Measurements from ENCODE around the gene PTGER2. TPM values are rescaled to one million over a fixed set of nuclear protein-coding genes. Genes with fewer than 3 reads are reported as not detected.

PTGER2 gene
- total RNA-seq, 3 donors from 2014 or later (not counting 1 experiment from before 2014, with no cell fraction given), result 55.3 to 67.9 (median 60.6) TPM

- TF ChIP-seq, protein P1, sequence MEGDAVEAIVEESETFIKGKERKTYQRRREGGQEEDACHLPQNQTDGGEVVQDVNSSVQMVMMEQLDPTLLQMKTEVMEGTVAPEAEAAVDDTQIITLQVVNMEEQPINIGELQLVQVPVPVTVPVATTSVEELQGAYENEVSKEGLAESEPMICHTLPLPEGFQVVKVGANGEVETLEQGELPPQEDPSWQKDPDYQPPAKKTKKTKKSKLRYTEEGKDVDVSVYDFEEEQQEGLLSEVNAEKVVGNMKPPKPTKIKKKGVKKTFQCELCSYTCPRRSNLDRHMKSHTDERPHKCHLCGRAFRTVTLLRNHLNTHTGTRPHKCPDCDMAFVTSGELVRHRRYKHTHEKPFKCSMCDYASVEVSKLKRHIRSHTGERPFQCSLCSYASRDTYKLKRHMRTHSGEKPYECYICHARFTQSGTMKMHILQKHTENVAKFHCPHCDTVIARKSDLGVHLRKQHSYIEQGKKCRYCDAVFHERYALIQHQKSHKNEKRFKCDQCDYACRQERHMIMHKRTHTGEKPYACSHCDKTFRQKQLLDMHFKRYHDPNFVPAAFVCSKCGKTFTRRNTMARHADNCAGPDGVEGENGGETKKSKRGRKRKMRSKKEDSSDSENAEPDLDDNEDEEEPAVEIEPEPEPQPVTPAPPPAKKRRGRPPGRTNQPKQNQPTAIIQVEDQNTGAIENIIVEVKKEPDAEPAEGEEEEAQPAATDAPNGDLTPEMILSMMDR (IDR thresholded peaks at IDR 0.05), result peak; percentile 79
- Mint-ChIP-seq H3K27me3 (ENCODE audit: low read depth in 2 of 2) (no peaks in the 10 kb centered on the region), H3K36me3 (no peaks in the 10 kb centered on the region), H3K27ac (peak overlapping the region in 1 of 2 donors; percentile 82), H3K9me3 (no peaks in the 10 kb centered on the region), H3K4me3 (no peak overlapping the region), H3K4me1 (peaks cover 49 to 59% of the 10 kb centered on the region in 2 donors)
- Histone ChIP-seq H3K36me3 (ENCODE audit: control insufficient read depth, insufficient read depth, low read length) (peaks cover 3% of the 10 kb centered on the region), H3K27me3 (ENCODE audit: control insufficient read depth, insufficient read depth, low read length) (no peaks in the 10 kb centered on the region), H3K27ac (ENCODE audit: low read length) (no peak overlapping the region), H3K4me3 (ENCODE audit: low read length) (no peak overlapping the region), H3K9me3 (ENCODE audit: control insufficient read depth, insufficient read depth, low read length) (no peaks in the 10 kb centered on the region), H3K4me1 (ENCODE audit: control insufficient read depth, insufficient read depth, low read length) (peaks cover 6% of the 10 kb centered on the region)
- ATAC-seq (peak; percentile 81 to 82 (median 81)), DNase-seq (peak in 1 of 2 donors; percentile 74)
- intact Hi-C loops (cut with micrococcal nuclease), result loop anchor here (1.0 to 5.0 kb wide), 2 partner anchors 123 to 174 kb away; no protein-coding TSS in a partner anchor
Measured at GRCh38 chr14:52299692-52300278, 14.3 kb upstream of the PTGER2 start.

DNA sequence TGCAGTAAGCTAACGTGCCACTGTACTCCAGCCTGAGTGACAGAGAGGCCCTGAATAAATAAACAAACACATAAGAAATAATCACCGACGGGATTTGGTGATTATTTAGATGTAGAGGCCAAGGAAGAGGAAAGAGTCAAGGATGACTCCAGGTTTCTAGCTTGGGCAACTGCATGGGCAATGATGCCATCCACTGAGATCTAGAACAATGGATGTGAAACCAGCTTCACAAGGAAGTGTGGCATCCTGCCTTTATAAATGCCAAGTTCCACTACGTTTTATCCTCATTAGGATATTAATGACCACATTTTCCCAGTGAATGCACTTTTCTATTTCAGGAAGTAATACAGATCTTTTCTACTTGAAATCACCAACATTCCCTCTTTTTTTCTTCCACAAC, 10.9 kb upstream of the PTGER2 start:
- WGBS (ENCODE audit: insufficient coverage), result 85% methylated on average over 4 of the region's 4 CpGs
- H3K9me3 Mint-ChIP-seq, result no peaks in the 10 kb centered on the region

DNA sequence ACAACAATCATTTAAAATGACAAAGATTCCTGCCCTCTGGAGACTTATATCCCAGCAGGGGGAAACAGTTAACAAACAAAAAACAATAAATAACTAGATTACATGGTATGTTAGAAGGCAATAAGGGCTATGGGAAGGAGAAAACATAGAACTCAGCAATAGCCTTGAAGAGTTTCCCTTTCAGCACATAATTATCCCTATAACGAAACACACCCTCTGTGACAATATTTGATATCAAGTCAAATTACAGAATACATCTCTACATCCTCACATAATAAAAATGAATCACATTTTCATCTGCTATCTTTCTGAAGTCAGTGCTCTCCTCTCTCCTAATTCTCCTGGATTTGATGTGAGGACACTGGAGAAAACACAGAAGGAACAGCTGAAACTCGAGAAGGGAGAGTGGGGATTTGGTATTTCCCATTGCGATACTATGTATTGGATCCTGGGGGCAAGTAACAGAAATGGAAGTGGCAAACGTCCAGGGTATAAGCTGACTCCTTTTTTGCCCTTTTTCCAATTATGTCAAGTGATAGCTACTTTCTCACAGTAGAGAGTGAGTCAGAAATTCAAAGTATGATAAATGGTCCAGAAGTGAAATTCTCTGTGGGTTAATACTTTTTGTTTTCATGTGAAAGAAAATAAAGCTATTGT, 9.7 kb upstream of the PTGER2 start:
- 92% methylated on average over 4 of the region's 4 CpGs for WGBS (ENCODE audit: insufficient coverage)
- no peak for DNase-seq
- H3K4me1 ChIP-seq (ENCODE audit: control insufficient read depth, insufficient read depth, low read length), result peaks cover 3% of the 10 kb centered on the region
- peaks cover 3% of the 10 kb centered on the region for H3K36me3 ChIP-seq (ENCODE audit: control insufficient read depth, insufficient read depth, low read length)
- Mint-ChIP-seq H3K9me3 (no peaks in the 10 kb centered on the region), H3K27me3 (ENCODE audit: low read depth in 2 of 2) (no peaks in the 10 kb centered on the region), H3K36me3 (no peaks in the 10 kb centered on the region), H3K27ac (peak overlapping the region; percentile 19 to 71), H3K4me3 (no peak overlapping the region), H3K4me1 (peaks cover 70 to 73% of the 10 kb centered on the region in 2 donors)
- intact Hi-C loops (cut with micrococcal nuclease), result no loop called here
- TF ChIP-seq, protein P1 (IDR thresholded peaks at IDR 0.05), result no peak
- H3K9me3 ChIP-seq (ENCODE audit: control insufficient read depth, insufficient read depth, low read length), result no peaks in the 10 kb centered on the region
- H3K27me3 ChIP-seq (ENCODE audit: control insufficient read depth, insufficient read depth, low read length), result no peaks in the 10 kb centered on the region
- H3K4me3 ChIP-seq (ENCODE audit: low read length), result no peak overlapping the region
- no peak overlapping the region for H3K27ac ChIP-seq (ENCODE audit: low read length)
- ATAC-seq, result no peak

More for the DNA sequence above, 10.9 kb upstream of the PTGER2 start:
- Histone ChIP-seq H3K27me3 (ENCODE audit: control insufficient read depth, insufficient read depth, low read length) (no peaks in the 10 kb centered on the region), H3K27ac (ENCODE audit: low read length) (no peak overlapping the region), H3K36me3 (ENCODE audit: control insufficient read depth, insufficient read depth, low read length) (peaks cover 3% of the 10 kb centered on the region), H3K4me3 (ENCODE audit: low read length) (no peak overlapping the region), H3K9me3 (ENCODE audit: control insufficient read depth, insufficient read depth, low read length) (no peaks in the 10 kb centered on the region), H3K4me1 (ENCODE audit: control insufficient read depth, insufficient read depth, low read length) (peaks cover 6% of the 10 kb centered on the region)
- Mint-ChIP-seq H3K27ac (peak overlapping the region; percentile 71 to 82), H3K4me3 (no peak overlapping the region), H3K4me1 (peaks cover 64 to 69% of the 10 kb centered on the region in 2 donors), H3K27me3 (ENCODE audit: low read depth in 2 of 2) (no peaks in the 10 kb centered on the region), H3K36me3 (no peaks in the 10 kb centered on the region)
- DNase-seq (no peak), ATAC-seq (no peak)
- intact Hi-C loops (cut with micrococcal nuclease), result no loop called here
- TF ChIP-seq, protein P1 (IDR thresholded peaks at IDR 0.05), result no peak

All from natural killer cell (primary cell).